OCI-LY7 (cell line): ENCODE data around the gene WWOX. TPM values are rescaled to one million over a fixed set of nuclear protein-coding genes. Genes with fewer than 3 reads are reported as not detected.

Source experiments
- BruUV-seq: library from RNA; stranded (reverse); fragments of 400-500 nt; replicated peaks from 2 replicates; lab custom pipeline; 2021; lab: Mats Ljungman, UMichigan
- CTCF ChIA-PET: fragments of 300-600 bp; sonication (Branson Sonifier 250); formaldehyde crosslinking; loops from one replicate; lab custom pipeline; 2022; ENCODE audit warnings: antibody characterized with exemption; ENCODE audit not compliant: unreplicated experiment; lab: Charles Lee
- POLR2A ChIA-PET: fragments of 300-600 bp; sonication (Branson Sonifier 250); formaldehyde crosslinking; loops from one replicate; lab custom pipeline; 2022; ENCODE audit warnings: antibody characterized with exemption; lab: Charles Lee
- DNase-seq: peaks from one replicate; pipeline ENCODE4 v3.0.0-alpha.2; 2015; ENCODE audit warnings: low spot score
- H2AFZ ChIP-seq: fragments of 200-600 bp; sonication (generic), shearing (Covaris generic); 2 replicates; pipeline ENCODE4 v1.6.1; 2014; ENCODE audit warnings: mild to moderate bottlenecking, antibody characterized with exemption, low read length, moderate library complexity
- H3K27ac ChIP-seq: fragments of 200-600 bp; sonication (generic); 2 replicates; pipeline ENCODE4 v1.5.1; 2014; ENCODE audit warnings: mixed run types, low read depth, mild to moderate bottlenecking, moderate library complexity, low read length, inconsistent platforms; ENCODE audit not compliant: poor library complexity, severe bottlenecking
- H3K36me3 ChIP-seq: fragments of 200-600 bp; sonication (generic); 2 replicates; pipeline ENCODE4 v1.6.1; 2014; ENCODE audit warnings: mild to moderate bottlenecking, antibody characterized with exemption, low read length, moderate library complexity, mixed read lengths; ENCODE audit not compliant: insufficient read depth
- H3K4me1 ChIP-seq: fragments of 200-600 bp; sonication (generic); 2 replicates; pipeline ENCODE4 v1.5.1; 2014; ENCODE audit warnings: mild to moderate bottlenecking, low read length; ENCODE audit not compliant: insufficient read depth, poor library complexity, severe bottlenecking
- H3K4me2 ChIP-seq: fragments of 200-600 bp; sonication (generic); 2 replicates; pipeline ENCODE4 v1.6.1; 2014; ENCODE audit warnings: mild to moderate bottlenecking, low read length
- H3K4me3 ChIP-seq: fragments of 200-600 bp; sonication (generic); 2 replicates; pipeline ENCODE4 v1.5.1; 2014; ENCODE audit warnings: mild to moderate bottlenecking, low read depth, low read length; ENCODE audit not compliant: poor library complexity, severe bottlenecking
- H3K79me2 ChIP-seq: fragments of 200-600 bp; sonication (generic); 2 replicates; pipeline ENCODE4 v1.6.1; 2016; ENCODE audit warnings: low read depth, mild to moderate bottlenecking, low read length, moderate library complexity, mixed read lengths; ENCODE audit not compliant: insufficient read depth
- H3K9me2 ChIP-seq: fragments of 200-600 bp; sonication (generic); 2 replicates; pipeline ENCODE4 v1.6.1; 2016; ENCODE audit warnings: mild to moderate bottlenecking, low read length, mixed read lengths; ENCODE audit not compliant: insufficient read depth
- H3K9me3 ChIP-seq: fragments of 200-600 bp; sonication (generic); 2 replicates; pipeline ENCODE4 v1.6.1; 2014; ENCODE audit warnings: mild to moderate bottlenecking, mixed run types, low read length, mixed read lengths
- H4K20me1 ChIP-seq: fragments of 200-600 bp; sonication (generic); 2 replicates; pipeline ENCODE4 v1.6.1; 2014; ENCODE audit warnings: mild to moderate bottlenecking, antibody characterized with exemption, low read length, moderate library complexity, mixed read lengths; ENCODE audit not compliant: insufficient read depth
- CTCF ChIP-seq: fragments of 200-600 bp; sonication (generic); conservative IDR thresholded peaks from 2 replicates; pipeline ENCODE4 v1.5.1; 2014; ENCODE audit warnings: mild to moderate bottlenecking, antibody characterized with exemption, low read length, moderate library complexity, mixed read lengths
- EZH2phosphoT487 ChIP-seq: fragments of 200-600 bp; sonication (generic); IDR thresholded peaks from 2 replicates; pipeline ENCODE4 v1.6.1; 2018; ENCODE audit warnings: low read depth, borderline replicate concordance, mild to moderate bottlenecking, mixed run types, antibody characterized with exemption, low read length, moderate library complexity, mixed read lengths
- intact Hi-C: fragments of 100-400 bp; cut with micrococcal nuclease; formaldehyde crosslinking; loops from one replicate; pipeline ENCODE4 v1.10.0; 2022; ENCODE audit not compliant: unreplicated experiment
- total RNA-seq, 2 experiments: library from RNA; depleted of rRNA in 1 of 2; stranded (reverse); fragments of >200 nt in 1 of 2; shearing (Covaris generic) in 1 of 2; gene quantifications; 2 replicates each; pipeline ENCODE4 v1.2.3, GENCODE V29; 2014 to 2022

The WWOX gene
- total RNA-seq, 2 experiments from 2014 or later, result 40.2 to 47.6 TPM

- ChIA-PET CTCF (no interaction called here), POLR2A (interaction anchor here (0.6 to 1.2 kb wide), 4 partner anchors 17 to 59 kb away, joined by 3 to 5 read pairs (median 4); no protein-coding TSS in a partner anchor)
- Histone ChIP-seq H3K27ac (no peak overlapping the region), H3K4me2 (no peak overlapping the region), H2AFZ (no peak overlapping the region), H3K4me3 (no peak overlapping the region), H3K79me2 (no peaks in the 10 kb centered on the region), H3K9me2 (no peaks in the 10 kb centered on the region), H3K9me3 (no peaks in the 10 kb centered on the region), H3K4me1 (peaks cover 16% of the 10 kb centered on the region), H3K36me3 (no peaks in the 10 kb centered on the region), H4K20me1 (no peaks in the 10 kb centered on the region)
- no peak for TF ChIP-seq CTCF
- no peak for TF ChIP-seq EZH2phosphoT487
- intact Hi-C loops, result no loop called here
- no peak for DNase-seq
- no TSS peak for BruUV-seq
These were observed 37.7 kb downstream of the WWOX start for GRCh38 chr16:78137179-78137578.

- TF ChIP-seq EZH2phosphoT487 (no peak), CTCF (no peak)
- Histone ChIP-seq H3K9me3 (no peaks in the 10 kb centered on the region), H3K4me1 (peaks cover 16% of the 10 kb centered on the region), H4K20me1 (no peaks in the 10 kb centered on the region), H3K4me2 (peak overlapping the region; percentile 50), H2AFZ (no peak overlapping the region), H3K4me3 (peak overlapping the region; percentile 13), H3K27ac (peak overlapping the region; percentile 15), H3K36me3 (no peaks in the 10 kb centered on the region), H3K79me2 (no peaks in the 10 kb centered on the region), H3K9me2 (no peaks in the 10 kb centered on the region)
- POLR2A ChIA-PET, result interaction anchor here (0.6 to 1.2 kb wide), 4 partner anchors 16 to 58 kb away, joined by 3 to 5 read pairs (median 4); no protein-coding TSS in a partner anchor
- CTCF ChIA-PET, result no interaction called here
- BruUV-seq, result no TSS peak
- peak; percentile 11 for DNase-seq
- intact Hi-C loops, result no loop called here
These were observed 38.5 kb downstream of the WWOX start for GRCh38 chr16:78137782-78138616.
